NCI-H1694 treated with DMSO at 0.1 percent for 48 hours (cell line): ENCODE results near the gene CDH4.

Experiments used
- DNase-seq: peaks from one replicate; lab custom pipeline; 2025; lab: John Stamatoyannopoulos, UW

CDH4 gene

DNA sequence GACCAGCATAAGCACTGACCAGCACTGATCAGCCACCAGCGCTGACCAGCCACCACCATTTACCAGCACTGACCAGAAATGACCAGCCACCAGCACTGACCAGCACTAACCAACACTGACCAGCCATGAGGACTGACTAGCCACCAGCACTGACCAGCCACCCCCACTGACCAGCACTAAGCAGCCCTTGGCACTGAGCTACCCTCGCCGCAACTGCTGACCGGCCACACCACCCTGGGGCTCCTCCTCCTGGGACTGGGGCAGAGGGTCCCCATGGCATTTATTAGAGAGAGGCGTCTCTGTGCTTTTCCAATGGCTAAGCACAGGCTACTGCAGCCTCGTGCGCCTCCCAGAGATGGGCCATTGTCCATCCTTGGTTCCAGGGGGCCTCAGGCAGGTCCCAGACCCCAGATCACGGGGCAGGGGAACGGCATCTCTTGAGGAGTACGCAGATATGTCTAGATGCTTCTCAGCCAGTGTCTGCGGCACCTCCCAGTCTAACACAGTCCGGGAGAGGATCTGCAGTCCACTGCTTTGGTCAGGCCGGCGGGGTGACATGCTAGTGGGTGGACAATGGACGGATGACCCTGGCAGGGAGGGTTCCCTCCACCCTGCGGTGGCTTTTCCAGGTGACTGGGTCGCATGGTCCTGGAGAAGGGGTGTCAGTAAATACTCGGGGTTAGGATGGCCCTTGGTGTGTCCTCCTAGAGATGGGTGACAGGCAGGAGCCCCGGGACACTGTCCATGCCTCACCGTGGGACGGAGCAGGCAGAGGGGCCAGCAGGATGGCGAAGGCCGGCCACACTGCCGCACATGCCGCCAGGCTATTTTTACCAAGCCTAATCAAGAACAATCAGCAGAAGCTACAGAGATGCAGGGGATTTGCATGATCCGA, 645.6 kb downstream of the CDH4 start:
- no peak for DNase-seq

DNA sequence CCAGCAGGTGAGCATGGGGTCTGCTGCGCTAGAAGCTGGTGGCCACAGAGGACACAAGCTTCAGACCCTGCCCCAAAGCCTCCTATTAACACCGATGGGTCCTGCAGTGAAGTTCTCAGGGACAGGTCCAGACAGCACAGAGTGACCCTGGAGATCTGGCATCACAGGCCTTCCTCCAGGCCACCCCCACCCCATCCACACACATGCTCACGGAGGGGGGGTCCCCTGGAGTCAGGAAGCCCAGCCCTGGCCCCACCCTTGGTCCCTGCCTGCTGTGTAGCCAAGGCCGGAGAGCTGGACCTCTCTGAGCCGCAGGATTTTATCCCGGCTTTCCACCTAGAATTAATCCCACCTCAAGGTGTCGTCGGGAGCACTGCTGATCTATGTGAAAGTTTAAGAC, 646.3 kb downstream of the CDH4 start:
- no peak for DNase-seq

DNA sequence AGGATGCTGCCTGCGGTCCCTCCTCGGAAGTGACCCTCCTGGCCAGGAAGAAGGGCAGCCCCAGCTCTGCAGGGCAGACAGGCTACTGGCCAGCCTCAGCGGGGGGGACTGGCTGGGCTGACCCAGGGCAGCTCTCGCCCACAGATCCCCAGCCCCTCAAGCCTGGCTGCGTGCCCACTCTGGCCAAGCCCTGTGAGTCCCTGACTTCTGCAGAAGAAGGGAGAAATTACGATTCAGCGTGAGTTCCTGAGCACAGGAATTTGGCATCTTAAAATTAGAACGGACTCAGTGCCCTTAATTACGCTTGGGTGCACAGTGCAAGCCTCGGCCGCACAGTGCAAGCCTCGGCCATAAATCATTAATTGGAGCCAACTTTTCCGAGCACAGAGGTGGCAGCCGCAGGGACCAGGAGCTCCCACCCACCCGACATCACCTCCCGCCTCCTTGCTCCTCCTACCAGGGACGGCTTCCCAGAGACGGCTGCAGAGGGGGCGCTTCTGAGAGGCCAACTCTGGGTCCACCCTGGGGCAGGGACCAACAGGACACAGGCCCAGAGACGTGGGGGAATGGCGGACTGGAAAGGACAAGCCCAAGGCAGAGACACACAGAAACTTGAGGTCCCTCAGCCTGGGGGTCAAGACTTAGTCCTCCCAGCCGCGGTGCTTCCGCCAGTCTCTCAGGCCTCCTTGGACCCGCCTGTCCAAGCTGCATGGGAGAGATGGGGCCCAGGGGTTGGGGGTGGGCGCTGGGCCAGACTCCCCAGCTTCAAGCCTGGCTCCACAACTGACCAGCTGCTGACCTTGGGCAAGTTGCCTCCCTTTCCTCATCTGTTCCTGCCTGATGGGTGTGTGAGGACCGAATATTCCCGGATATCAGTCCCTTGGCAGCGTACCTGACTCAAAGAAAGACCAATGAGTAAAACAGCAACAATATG, 648.2 kb downstream of the CDH4 start:
- DNase-seq = no peak

DNA sequence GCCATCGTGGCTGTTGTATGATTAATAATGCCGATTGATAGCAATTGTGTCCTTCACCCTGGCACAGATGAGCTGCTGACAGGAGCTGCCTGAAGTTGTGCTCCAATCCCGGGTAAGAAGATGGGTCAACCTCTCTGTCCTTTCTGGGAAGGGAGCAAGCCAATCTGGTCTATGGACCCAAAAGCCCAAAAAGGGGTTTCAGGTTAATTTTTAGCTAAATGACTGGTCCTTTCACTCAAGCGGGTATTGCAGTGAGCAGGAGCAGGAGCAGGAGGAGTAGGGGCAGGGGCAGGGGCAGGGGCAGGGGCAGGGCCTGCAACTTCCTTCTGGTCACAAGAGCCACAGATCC, 648.9 kb downstream of the CDH4 start:
- no peak for DNase-seq

DNA sequence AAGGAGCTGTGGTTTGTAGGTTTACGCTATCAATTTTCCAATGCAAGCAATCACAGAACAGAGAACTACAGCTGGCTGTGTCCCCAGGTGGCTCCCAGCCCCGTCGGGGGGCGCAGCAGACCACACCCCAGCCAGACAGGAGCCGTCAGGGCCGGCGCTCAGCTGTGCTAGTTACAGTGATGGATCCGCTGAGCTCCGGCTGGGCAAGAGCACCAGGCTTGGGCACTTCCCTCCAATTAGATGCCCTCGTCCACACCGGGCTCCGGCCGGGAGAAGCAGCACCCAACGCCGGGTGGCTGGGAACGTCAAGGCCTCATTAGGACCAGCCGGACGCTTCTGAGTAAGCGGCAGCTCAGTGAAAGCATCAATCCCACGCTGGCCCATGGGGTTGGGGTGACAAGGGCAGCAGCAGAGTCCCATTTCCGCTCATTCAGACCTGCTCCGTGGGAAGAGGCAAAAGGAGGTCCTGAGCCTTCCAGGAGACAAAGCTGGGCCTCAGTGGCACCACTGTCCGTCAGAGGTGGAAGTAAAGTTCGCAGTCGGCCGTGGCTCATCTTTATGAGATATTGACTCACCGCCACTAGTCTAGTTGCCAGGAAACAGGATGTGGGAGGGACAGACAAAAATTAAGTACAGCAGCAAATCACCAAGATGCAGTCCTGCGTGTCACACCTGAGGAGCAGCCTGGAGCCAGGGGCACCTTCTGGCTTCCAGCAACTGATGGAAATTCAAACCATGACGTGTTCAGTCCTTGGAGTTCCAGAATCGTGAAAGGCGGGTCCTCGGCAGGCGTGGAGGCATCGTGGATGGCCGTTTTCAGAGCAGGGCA, 649.5 kb downstream of the CDH4 start:
- no peak for DNase-seq

DNA sequence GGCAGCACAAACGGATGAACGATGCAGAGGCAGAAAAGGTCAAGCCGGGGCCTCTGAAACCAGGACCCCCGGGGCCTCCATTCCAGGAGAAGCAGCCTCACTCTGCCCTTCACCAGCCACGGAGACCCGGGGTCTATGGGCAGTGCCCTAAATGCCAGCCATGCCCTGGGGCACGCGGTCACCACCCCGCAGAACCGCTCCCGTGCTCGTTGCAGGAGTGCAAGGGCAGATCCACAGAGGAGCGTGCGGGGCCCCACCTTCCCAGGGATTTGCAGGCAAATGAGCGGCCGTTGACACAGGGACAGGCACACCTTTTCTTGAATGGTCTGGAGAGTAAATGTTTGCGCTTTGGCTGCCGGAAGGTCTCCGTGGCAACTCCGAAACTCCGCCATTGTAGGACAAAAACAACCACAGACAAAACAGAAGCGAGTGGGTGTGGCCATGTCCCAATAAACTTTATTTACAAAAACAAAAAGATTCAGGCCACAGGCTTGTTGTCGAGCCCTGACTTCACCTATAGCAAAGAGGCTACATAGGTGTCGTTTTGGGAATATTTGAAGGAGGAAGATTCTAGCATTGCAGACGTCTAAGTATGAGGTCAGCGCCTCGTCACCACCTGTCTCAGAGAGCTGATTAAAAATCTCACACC, 650.3 kb downstream of the CDH4 start:
- no peak for DNase-seq

DNA sequence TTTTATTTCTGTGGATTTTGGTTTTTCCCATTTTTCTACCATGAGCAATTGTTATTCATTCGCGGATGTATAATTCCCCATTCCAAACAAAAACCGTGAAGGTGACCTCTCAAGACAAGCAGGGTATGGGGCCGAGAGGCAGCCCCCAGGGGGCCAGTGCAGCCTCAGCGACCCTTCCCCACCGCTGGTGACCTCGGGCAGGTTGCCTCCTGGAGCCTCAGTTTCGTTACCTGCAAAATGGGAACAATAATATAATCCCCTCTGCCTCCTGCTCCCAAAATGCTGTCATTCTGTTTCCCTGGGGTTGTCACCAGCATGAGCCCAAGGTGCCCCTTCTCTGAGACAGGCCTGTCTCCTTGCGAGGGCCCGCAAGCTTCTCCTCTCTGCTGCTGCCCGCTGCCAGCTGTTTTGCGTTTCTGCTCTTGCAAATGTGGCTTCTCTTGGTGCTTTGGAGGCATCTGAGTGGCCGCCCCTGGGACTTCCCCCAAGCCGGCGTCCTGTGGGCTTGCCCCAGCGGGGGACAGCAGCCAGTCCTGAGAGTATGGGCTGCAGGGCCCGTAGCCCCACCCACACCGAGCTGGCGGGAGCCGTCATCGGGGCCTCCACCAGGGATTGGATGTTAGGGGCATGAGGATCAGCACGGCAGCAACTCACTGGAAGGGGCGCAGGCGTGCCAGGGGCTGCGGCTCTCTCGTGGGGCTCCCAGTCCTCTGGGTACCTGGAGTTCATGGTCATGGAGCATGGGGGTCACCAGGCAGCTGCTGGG, 651.7 kb downstream of the CDH4 start:
- DNase-seq = no peak

DNA sequence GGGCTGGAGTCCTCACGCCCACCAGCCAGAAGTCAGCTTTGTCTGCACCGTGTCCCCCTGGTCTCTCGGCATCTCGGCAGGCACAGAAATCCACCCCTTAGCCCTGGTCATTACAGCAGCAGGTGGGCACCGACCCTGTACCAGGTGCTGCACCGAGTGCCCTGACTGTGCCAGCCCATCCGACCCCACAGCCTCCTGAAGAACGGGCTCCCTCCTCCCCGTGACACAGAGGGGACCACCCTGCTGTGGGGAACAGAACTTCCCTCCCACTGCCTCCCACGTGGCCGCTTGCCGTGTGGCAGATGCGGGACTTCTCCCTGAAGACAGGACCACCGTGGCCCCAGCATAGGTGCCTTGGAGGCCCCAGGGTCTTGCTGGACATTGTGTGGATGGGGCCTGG, 652.4 kb downstream of the CDH4 start:
- DNase-seq = no peak

DNA sequence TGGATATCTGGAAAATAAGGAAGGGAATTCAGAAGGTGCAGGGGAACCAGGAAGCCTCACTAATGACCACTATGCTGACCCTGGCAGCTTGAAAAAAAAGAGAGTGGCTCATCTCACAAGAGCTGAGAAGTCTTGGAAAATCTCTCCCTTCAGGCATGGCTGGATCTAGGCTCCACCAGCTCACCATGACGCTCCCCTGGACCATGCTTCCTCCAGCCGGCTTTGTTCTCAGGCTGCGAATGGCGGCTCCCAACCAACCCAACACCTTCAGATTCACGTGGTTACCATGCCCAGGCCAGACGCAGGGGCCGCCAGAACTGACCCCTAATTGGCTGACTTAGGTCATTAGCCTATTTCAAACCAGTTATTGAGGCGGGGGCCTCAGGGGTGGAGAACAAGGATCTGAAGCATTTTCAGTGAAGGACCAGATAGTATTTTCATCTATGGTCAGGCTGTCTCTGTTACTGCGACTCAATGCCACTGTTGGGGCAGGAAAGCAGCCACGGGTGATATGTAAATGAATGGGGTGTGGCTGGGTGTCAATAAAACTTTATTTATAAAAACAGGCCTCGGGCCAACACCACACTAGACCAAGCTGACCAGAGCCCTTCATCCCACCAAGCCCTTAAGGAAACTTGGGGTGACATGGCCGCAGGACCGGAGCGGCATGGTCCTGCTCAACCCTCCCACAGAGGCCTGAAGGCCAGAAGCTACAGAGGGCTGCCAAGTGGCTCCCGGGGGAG, 653.9 kb downstream of the CDH4 start:
- DNase-seq = no peak

DNA sequence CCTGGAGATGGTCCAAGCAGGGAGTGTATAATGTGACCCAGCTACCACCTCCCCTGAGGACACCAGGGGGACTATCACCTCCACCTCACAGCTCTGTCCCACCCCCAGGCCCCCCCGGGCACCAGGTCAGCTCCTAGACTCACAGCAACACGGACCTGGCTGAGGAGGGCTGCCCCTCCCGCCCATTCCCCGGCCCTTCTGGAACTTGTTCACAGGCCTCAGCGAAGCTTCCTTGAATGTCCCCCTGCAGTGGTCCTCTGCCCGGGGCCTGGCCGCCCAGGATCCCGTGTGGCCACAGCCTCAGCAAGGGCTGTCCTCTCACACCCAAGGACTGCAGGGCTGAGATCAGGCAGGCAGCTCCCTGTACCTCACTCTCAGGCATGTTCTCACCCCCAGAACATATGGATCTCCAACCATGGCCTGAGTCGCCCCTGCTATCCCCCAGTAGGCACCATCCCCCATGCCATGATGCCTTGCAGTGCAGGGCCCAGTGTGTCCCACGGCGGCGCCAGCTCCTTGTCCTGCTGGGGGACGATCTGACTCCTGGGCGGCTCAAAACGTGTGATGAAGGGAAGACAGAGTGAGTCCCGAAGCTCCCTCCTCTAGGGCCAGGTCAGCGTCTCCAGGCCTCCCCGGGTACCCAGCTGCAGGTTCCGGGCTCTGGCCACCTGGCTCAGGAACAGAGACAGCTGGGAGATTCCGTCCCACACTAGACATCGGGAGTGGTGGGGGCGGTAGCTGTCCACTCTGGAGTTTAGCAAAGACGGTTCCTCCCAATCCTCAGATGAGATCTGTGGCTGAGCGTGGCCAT, 655.2 kb downstream of the CDH4 start:
- no peak for DNase-seq

DNA sequence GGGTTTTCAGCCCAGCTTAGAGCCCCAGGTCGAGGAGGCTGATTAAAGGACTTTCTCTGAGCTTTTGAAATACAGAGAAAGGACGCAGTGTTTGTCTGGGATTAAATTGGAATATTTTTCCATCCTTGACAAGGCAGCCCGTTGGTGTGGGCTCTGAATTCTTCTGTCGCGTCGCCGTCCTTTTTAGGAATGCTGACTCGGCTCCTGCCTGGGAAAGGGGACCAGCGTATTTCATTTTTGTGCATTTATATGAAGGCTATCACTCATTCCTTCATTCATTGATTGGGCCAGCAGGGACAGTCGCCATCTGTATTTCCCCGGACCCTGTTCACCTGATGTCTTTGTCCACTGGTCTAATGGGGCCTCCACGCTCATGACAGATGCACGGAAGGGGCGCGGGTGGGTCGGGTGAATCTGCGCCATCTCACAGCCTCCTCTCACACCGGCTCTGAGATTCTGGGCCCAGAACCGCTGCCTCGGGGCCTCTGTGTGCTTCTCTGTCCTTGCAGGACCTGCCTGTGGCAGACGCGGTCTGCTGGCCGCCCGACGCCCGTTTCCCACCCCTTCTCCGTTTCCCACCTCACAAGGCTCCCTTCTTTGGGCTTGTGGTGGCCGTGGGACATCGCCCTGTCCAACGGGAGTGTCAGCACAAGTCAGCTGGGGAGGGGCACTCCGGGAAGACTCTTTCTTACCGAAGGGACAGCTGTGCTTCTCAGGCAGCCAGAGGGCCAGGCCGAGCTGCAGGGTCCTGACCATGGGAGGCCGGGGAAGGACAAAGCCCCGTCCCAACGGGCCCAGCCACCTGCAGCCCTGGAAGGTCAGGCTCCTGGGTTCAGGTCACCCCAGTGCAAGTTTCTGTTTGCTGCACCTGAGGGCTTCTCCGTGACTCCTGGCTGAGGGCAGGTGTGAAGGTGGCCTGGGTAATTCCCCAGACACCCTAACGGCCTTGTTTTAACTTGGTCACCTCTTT, 656.3 kb downstream of the CDH4 start:
- DNase-seq = no peak

DNA sequence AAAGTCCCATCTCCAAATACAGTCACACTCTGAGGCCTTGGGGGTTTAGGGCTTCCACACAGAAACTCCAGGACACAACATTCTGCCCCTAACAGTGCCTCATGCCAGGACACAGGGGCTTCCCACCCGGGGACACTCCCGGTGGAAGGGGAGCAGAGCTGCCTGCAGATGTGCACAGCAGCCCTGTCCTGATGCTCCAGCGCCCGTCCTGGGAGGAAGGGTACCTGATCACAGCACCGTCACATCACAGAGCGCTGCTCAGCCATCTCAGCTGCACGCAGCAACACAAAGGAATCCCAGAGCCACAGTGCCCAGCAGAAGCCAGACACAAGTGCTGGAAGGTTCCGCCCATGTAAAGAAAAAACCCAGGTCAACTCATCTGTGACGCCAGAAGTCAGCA, 657.0 kb downstream of the CDH4 start:
- DNase-seq = no peak

DNA sequence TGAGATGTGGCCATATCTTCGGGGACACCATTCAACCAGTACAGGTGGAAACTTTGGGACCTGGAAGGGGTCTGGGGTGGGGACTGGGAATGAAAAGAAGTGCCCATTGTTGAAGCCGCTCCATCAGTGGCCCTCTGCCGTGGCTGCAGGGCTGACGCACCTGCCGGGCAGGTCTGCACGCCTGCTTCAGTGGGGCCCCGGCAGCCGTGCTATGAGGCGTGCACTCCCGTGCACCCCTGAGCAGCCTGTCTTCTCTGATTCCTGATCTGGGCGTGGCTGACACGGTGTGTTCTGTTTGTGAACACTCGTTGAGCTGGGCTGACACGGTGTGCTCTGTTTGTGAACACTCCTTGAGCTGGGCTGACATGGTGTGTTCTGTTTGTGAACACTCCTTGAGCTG, 657.8 kb downstream of the CDH4 start:
- DNase-seq = no peak

DNA sequence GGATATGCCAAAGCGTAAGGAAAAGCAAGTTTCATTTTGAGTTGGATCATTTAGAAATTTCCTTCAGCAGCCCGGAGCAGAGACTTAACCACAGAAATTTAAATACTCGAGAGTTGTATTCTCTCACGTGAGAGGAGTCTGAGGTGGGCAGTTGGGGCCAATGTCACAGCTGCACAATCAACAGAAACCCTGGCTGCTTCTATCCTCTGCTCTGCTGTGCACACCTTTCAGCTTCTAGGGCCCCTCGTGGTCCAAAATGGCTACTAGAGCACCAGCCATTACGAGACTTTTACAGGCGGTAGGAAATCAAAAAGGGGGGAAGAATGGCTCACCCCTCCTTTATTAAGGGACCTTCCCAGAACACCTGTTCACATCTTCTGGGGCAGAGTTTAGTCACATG, 659.8 kb downstream of the CDH4 start:
- DNase-seq = no peak

DNA sequence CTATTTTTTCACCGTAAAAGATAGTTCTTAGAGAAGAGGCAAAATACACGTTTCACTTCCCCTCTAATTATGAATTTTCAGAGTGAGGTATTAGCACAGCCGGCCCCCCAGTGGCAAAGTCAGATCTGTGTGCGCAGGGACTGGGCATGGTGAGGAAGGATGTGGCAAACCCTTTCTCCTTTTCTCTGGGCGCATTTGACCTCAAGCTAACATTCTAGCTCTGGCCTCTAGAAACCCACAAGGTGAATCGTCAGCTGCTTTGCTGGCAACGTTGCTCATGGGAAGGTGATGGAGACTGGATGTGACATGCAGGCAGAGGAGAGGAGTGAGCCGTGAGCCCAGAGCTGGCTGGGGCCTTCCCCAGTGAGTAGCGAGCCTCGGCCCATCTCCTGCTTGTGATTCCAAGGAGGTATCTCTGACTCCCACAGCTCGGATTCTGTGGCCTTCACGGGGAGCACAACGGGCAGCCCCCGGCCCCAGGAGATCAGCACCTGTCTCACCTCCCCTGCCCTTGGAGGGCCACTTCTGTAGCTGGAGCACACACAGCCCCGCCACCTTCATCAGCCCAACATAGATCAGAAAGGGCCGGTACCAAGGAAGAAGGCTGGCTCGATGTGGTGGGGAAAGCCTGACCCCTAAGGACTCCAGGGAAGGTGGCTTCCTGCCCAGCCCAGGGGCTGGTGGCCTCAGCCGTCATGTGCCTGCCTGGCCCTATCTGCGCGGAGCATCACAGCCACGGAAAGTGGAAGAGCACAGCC, 660.8 kb downstream of the CDH4 start:
- no peak for DNase-seq

DNA sequence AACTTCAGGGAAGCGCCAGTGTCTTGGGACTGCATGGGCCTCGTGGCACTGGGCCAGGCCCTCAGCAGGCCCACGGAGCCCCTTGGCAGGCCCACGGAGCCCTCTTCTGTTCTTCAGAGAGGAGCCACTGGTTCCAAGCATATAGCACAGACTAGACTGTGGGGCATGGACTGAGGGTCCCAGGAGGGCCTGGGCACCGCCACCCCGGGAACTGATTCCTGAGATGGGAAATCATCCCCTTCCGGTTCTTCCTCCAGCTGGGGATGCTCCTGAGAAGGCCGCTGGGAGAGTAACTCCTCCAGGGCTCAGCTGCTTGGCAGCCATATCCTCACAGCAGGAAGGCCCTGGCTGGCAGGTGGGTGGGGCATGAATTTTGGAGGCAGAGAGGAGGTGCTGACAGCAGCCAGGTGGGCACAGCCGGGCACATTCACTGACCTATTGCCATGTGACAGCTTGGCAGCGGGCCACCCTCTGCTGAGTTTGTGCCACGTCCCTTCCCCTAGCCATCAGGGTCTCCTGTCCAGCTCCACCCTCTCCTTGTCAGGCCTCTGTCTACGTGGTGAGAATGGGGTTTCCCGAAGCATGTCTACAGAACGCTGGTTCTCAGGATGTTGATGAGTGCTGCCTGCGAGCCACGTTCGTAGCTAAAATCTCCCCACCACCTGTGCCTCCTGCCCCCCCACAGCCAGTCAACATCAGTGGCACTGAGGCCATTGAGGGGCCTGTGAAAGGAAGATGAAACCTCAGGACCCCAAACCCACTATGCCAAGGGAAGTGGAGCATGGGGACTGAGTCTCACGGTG, 661.6 kb downstream of the CDH4 start:
- no peak for DNase-seq

DNA sequence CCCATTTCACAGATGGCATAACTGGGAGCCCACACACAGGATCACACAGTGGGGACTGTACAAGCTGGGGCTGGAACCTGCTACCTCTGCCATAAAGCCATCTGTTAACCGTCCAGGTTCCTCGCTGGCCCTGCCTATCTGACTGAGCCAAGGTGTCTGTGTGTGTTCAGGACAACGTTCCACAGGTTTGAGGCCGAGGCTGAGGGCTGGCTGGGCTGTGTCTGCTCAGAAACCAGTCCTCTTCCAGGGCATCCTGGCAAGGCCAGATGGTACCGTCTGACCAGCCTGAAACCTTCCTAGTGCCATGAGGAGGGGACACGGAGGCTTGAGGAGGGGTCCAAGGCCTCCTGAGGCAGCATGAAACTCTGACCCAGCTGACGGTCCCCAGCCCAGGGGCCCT, 663.0 kb downstream of the CDH4 start:
- no peak for DNase-seq
